GM18517 (cell line): ENCODE data around the gene FOXK2.

Experiments
- ATAC-seq: cut with Tn5 transposase; IDR thresholded peaks from one replicate; pipeline ENCODE4 v1.9.1; 2021; ENCODE audit warnings: mild to moderate bottlenecking, moderate library complexity; ENCODE audit not compliant: unreplicated experiment

Gene FOXK2

DNA sequence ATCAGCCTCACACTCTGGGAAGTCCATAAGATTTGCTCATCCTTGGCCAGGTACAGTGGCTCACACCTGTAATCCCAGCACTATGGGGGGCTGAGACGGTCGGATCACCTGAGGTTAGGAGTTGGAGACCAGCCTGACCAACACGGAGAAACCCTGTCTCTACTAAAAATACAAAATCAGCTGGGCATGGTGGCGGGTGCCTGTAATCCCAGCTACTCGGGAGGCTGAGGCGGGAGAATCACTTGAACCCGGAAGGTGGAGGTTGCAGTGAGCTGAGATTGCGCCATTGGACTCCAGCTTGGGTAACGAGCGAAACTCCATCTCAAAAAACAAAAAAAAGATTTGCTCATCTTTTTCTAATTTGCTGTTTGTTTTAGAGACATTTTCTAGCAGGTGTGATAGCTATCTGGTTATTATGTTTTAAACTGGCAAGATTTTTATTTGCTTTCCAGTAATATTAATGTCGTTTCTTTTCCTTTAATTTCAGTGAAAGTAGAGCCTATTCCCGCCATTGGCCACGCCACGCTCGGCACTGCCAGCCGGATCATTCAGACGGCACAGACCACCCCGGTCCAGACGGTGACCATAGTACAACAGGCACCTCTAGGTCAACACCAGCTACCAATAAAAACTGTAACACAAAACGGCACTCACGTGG lies 67.2 kb downstream of the FOXK2 start:
- ATAC-seq = no peak

DNA sequence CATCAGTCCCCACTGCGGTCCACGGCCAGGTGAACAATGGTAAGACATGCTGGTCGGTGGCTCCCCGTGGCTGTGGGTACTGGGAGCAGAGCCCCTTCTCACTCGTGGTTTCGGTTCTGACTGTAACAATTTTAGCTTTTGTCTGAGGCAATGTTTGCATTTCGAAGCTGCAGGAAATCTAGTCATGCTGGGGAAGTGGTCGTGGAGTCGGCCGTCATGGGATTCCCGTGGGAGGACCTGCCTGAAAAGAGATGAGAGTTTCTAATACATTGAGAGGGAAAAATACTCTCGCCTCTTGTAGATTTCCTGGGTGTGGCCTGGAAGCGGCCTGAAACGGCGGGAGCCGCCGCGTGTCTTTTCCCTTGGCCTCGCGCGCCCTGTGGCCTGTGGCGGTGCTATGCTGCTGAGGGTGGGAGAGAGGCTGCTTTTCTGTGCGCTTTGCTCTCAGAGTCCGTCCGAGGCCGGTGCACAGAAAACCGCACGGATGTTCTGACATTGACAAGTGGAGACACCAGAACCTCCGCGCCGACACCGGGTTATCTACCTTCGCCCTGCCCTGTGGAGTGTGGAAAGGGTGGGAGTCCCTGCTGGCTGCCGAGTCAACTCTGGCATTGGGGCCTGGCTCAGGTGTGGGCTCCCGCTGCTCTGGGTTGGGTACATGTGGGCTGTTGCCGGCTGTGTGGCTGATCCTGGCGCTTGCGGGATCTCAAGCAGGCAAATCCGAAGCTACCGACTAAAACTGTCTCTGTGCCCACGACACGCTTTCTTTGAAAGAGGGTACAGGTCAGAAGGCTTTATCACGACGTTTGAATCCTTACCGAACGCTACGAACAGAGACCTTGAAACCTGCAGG lies 67.9 kb downstream of the FOXK2 start:
- no peak for ATAC-seq

DNA sequence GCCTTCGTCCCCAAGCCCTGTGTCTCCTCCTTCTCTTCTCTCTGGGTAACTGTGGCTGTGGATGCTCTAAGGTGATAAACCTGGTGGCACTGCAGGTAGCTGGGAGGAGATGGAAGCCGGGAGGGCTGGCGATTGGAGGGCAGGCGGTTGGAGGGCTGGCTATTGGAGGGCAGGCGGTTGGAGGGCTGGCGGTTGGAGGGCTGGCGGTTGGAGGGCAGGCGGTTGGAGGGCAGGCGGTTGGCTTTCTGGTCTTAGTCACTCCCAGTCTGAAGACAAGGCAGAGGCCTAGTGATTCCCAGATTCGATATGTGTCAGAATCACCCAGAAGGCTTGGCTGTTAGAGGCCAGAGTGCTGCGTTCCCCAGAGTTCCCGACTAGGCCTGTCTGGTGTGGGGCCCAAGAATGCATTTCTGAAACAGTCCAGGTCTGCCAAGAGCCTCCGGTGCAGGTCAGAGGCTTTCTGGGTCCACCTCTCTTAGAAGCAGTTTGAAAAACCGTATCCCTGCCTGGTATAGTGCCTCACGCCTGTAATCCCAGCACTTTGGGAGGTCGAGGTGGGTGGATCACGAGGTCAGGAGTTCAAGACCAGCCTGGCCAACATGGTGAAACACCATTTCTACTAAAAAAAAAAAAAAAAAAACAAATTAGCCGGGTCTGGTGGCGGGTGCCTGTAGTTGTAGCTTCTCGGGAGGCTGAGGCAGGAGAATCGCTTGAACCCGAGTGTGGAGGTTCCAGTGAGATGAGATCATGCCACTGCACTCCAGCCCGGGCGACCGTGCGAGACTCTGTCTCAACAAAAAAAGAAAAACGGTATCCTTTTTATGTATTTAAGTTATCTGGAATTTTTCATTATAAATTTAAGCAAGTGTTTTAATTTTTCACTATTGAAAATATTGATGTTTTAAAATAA lies 69.0 kb downstream of the FOXK2 start:
- ATAC-seq = no peak

DNA sequence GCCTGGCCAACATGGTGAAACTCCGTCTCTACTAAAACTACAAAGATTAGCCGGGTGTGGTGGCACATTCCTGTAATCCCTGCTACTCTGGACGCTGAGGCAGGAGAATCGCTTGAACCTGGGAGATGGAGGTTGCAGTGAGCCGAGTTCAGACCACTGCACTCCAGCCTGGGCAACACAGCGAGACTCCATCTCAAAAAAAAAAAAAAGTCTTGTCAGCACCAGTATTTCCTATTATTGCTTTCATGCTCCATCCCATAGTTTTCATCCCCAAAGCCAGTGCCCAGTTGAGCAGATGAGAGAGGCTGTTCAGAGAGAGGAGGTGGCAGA lies 70.3 kb downstream of the FOXK2 start:
- ATAC-seq = no peak

DNA sequence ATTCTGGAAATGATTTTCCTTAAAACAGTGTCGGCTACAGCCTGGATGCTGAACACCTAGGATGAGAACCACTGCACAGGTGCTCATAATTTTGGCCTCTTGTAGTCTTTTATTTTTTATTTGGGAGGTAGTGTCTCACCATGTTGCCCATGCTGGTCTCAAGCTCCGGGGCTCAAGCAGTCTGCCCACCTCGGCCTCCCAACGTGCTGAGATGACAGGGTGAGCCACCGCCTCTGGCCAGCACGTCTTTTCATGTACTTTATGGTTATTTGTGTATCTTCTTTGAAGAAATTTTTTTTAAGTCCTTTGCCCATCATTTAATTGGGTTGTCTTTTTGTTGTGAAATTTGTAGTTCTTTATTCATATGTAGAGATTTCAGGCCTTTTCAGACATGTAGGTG lies 70.7 kb downstream of the FOXK2 start:
- ATAC-seq = no peak

DNA sequence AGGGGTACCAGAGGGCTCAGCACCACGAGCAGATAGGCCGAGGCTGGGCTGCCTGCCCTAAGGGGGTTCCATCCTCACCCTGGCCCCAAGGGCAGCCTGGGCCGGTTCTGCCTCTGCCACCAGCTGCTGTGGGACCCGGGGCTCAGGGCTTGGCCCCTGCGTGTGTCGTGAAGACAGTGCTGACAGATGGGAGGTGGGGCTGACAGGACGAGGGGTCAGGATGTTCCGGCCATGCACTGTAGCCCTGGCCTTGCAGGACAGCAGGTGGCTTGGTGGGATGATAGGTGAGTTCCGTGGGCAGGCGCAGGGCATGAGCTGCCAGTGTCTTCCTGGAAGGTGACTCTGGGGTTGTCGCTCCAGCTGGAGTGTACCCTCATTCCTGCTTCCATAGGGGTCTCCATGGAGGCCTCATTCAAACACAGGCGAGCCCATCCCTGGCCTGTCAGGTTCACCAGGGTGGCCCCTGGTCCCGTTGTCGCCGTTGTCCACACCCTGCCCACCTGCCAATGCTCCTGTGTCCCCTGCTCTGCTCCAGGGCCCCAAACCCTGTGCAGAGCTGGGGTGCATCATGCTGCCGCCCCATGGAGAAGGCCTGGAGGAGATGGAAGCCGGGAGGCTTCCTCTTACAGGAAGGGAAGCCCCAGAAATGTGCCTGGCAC lies 71.5 kb downstream of the FOXK2 start:
- no peak for ATAC-seq

DNA sequence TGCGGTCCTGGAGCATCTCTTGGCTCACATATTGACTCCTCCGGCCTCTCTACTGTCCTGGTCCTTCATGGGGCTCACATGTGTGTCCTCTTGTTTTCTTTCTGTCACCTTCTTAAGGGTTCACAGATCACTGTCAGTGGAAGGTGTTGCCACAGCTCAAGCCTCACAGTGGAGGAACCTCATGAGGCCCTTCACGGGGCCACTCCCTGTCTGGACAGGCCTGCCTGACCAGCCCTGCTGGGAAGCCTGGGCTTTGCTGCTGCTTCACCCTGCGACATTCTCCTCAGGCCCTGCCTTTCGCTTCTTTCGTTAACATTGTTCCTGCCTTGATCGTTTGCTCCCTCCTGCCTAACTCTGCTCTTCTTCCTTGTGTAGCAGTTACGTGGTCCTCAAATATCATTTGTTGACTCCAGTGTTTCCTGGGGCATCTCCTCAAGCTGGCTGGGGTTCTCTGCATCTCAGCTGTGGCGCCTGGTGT lies 72.8 kb downstream of the FOXK2 start:
- ATAC-seq = no peak

DNA sequence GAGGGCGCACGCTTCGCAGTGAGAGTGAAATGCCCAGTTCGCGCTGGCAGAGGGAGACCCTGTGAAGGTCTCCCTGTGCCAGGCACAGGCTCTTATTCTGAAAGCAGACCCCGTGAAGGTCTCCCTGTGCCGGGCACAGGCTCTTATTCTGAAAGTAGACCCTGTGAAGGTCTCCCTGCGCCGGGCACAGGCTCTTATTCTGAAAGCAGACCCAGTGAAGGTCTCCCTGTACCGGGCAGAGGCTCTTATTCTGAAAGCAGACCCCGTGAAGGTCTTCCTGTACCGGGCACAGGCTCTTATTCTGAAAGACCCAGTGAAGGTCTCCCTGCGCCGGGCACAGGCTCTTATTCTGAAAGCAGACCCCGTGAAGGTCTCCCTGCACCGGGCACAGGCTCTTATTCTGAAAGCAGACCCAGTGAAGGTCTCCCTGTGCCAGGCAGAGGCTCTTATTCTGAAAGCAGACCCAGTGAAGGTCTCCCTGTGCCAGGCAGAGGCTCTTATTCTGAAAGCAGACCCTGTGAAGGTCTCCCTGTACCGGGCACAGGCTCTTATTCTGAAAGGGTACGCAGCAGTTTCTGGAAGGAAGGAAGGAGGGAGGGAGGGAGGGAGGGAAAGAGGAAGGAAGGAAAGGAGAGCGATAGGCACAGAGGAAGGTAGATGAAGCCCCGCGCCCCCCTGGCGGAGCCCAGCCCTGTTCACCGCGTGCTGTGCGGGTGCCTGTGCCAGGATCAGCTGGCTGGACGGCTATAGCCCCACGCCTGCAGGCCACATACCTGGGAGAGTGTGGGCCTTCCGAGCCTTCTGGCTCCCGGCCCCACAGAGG lies 73.4 kb downstream of the FOXK2 start:
- ATAC-seq = no peak

DNA sequence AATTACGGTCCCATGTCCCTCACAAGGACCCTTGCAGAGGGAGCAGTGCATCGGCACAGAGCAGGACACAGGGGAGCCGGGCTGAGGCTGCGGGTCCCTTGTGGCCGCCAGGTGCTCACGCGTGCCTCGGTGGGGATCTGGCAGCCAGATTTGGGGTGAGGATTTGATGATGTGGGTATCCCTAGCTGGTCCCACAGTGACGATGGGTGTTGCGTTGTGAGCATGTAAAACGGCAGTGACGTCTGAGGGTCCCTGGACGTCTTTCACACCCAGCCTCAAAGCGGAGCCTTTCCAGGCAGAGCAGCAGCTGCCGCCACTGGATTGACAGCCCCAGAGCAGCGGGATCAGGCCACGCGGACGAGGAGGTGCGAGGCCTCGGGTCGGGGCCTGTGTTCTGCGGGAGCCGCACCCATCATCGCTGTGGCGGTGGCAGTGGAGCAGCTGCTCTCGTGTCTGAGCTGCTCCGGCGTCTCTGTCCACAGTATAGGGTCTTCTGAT lies 74.1 kb downstream of the FOXK2 start:
- ATAC-seq = no peak

DNA sequence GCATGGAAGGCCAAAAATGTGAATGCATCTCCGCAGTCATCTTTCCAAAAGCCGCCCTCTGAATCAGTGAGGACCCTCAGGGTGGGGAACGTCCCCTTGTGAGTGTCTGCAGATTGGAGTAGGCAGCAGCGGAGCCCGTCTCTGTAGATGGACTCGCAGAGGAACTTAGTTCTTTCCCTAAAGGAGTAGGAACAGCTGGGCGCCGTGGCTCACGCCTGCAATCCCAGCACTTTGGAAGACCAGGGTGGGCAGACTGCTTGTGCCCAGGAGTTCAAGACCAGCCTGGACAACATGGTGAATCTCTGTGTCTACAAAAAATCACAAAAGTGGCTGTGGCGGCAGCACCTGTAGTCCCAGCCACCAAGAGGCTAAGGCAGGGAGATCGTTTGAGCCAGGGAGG lies 75.0 kb downstream of the FOXK2 start:
- ATAC-seq = no peak

DNA sequence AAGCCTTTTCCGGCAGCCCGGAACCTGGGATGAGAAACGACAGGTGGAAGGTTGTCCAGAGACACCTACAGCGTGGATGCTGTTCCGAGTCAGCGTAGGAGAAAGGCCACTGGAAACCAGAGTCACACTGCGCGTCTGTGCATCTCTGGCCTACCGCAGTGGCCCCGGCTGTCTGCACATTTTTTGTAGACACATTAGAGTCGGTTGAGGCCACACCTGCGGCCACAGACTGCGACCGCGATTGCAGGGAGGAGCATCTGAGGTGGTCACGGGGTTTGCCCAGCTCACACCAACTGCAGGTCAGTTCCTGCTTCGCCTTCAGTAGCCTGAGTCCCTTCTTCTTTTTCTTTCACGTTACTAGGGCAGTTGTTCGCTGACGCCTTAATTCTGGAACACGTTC lies 76.4 kb downstream of the FOXK2 start:
- no peak for ATAC-seq

DNA sequence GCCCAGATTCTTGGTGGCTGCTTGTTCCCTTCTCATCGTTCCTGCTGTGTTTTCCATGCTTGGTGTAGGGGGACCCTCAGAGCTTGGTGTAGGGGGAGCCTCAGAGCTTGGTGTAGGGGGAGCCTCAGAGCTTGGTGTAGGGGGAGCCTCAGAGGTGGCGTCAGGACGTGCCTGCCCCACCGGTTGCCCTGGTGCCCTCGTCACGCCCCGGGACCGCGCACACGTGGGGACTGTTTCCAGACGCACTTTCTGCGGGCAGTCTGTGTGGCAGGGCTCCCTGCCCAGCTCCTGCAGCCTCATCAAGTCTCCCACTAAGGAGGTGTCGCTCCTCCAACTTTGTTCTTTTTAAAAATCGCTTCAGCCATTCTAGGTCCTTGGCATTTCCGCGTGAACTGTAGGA lies 76.8 kb downstream of the FOXK2 start:
- ATAC-seq = no peak

DNA sequence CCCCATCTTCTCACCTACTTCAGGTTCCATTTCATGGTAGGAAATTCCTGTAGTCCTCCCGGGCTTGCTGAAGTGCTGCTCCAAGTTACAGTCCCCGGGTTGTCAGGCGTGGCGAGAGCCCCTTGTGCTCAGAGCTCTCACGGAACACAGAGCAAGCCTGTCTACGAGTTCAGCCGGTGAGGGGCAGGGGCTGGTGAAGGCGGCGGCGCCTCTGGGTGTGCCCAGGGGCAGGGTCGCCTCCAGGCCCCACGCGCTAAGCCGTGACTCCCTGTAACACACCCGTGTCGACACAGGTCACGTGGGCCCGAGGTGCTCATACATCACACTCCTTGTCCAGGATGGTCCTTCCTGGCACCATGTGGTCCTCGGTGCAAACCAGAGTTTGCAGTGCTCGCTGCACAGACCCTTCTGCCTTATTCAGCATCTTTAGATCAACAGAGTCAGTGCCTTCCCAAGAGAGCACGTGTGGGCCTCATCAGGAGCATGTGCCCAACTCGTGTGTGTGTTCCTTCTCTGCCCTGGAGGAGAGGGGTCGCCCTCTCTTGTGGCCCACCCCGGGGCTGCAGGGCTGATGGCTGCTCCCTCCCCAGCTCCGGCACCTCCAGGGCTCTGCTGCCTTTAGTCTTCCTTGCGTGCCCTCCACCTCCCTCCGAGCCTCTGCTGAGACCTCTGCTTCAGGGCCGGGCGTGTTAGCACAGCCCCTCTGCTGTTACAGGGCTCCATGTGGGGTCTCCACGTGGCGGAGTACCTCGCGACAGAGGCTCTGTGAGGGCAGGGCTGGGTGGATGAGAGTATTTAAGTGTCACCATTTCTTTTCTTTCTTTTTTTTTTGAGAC lies 77.5 kb downstream of the FOXK2 start:
- no peak for ATAC-seq

DNA sequence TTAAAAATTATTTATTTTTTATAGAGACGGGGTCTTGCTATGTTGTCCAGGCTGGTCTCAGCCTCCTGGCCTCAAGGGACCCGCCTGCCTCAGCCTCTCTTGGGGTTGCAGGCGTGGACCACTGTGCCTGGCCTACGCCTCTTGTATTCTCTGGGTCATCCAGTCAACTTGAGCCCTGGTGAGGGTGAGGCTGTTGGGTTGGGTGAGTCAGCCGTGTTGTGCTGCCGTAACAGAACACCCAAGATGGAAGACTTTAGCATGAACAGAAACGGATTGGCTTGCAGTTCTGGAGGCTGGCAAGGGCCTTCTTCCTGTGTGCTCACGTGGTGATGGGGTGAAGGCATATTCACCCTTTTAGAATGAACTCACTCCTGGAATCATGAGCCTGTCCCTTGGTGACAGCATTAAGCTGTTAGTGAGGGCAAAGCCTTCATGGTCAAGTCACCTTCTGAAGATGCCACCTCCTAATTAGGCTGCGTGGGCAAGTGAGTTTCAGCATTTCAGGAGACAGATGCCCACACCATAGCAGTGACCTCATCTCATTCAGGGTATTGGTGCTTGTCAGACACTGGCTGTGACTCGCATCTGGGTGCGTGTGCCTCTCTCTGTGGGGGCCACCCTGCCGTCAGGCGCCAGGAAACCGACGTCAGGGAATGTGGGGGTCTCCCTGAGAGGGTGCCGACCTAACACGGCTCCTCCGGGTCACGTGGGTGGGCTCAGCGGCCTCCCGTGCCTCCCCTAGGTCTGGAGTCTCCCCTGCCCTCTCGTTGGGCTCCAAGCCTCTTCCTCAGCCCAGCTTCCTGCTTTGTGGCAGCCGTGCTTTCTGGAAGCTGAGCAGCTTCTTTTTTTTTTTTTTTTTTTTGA lies 79.0 kb downstream of the FOXK2 start:
- no peak for ATAC-seq

DNA sequence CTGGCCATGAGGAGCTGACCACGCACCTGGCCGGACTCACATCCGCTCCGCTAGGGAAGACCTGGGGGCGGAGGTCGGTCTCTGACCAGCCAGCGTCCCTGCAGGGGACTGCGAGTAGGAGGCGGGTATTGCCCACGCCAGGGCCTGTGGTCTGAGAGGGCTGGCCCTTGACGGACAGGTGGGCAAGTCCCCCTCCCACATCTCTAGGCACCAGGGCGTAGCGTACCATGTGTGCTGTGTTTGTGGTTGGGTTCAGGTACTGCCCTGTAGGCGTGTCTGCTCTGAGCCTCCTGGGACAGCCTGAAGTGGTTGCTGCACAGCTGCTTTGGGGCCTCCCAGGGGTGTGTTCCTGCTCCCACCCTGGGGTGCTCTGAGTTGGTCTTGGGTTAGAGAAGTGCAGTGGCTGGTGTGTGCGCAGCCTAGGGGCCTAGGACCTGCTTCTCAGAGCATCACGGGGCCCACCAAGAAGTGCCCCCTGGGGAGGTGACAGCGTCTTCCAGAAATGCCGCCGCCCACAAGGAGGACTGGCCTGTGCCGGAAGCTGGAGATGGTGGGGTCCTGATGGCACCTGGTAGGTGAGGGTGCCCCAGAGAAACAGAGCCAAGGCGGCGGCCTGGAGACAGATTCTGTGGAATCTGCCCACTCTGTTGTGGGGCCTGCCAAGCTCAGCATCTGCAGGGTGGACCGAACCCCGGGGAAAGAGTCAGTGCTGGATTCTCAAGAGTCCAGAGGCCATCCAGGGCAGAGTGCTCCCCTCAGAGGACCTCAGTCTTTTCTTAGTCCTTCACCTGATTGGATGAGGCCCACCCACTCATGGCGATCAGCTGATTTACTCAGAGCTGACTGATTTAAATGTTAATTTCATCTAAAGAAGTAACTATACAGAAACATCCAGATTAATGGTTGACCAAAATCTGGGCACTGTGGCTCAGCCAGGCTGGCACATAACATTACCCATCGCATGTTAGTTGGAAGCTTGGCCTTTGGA lies 80.4 kb downstream of the FOXK2 start:
- no peak for ATAC-seq

DNA sequence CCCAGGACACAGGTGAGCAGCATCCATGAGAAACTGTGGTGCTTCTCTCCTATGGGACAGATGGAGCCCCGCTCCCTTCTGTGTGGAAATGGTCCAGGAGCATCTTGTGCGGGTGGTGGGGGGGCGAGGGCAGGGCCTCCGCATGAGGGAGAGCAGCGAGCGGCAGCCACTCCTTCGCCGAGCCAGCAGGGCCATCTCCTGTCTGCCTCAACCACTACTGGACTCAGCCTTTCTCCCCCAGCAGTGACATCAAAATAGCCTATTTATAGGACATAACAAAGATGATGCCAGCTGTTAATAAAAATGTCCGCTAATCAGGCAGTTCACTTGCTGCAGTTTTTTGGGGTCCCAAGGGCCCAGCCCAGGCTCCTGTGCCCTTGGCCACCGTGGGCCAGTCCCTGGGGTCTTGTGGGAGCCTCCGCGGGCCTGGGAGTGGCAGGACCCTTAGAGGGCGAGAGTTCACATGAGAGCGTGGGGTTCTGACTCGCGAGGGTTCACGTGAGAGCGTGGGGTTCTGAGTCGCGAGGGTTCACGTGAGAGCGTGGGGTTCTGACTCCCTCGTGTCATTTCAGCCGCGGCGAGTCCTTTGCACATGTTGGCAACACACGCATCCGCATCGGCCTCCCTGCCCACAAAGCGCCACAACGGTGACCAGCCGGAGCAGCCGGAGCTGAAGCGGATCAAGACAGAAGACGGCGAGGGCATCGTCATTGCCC lies 81.4 kb downstream of the FOXK2 start:
- no peak for ATAC-seq
